SK-N-SH treated with all-trans-retinoic acid at 6 μM for 48 hours (cell line): ENCODE measurements around the gene OXGR1.

Experiments used
- ARNTL ChIP-seq: fragments of 450-650 bp; formaldehyde crosslinking; IDR thresholded peaks from 2 replicates; pipeline ENCODE4 v1.5.0; 2020; ENCODE audit warnings: low read depth, mild to moderate bottlenecking, moderate library complexity, borderline replicate concordance
- BACH2 ChIP-seq: fragments of 250-450 bp; sonication (Bioruptor Pico); IDR thresholded peaks from 2 replicates; pipeline ENCODE4 v1.9.0; 2021; ENCODE audit warnings: mild to moderate bottlenecking, borderline replicate concordance
- CREB5 ChIP-seq: fragments of 250-450 bp; sonication (Bioruptor Pico); IDR thresholded peaks from 2 replicates; pipeline ENCODE4 v1.5.1; 2020; ENCODE audit warnings: low read depth, mild to moderate bottlenecking, moderate library complexity
- CSDC2 ChIP-seq: fragments of 250-450 bp; sonication (Bioruptor Pico); IDR thresholded peaks from 2 replicates; pipeline ENCODE4 v1.5.0; 2020; ENCODE audit warnings: mild to moderate bottlenecking, moderate library complexity
- OSR1 ChIP-seq: fragments of 250-450 bp; sonication (Bioruptor Pico); IDR thresholded peaks from 2 replicates; pipeline ENCODE4 v1.8.0; 2022; ENCODE audit warnings: moderate library complexity, mild to moderate bottlenecking, inconsistent platforms
- RARB ChIP-seq: fragments of 250-450 bp; sonication (Bioruptor Pico); IDR thresholded peaks from 2 replicates; pipeline ENCODE4 v1.8.0; 2021; ENCODE audit warnings: mild to moderate bottlenecking, moderate library complexity
- TOX ChIP-seq: fragments of 250-450 bp; sonication (Bioruptor Pico); IDR thresholded peaks from 2 replicates; pipeline ENCODE4 v1.8.0; 2021; ENCODE audit warnings: mild to moderate bottlenecking, moderate library complexity, borderline replicate concordance
- ZC3H10 ChIP-seq: fragments of 250-450 bp; sonication (Bioruptor Pico); IDR thresholded peaks from 2 replicates; pipeline ENCODE4 v1.5.1; 2021; ENCODE audit warnings: mild to moderate bottlenecking, moderate library complexity
- ZFP3 ChIP-seq: fragments of 250-450 bp; sonication (Bioruptor Pico); IDR thresholded peaks from 2 replicates; pipeline ENCODE4 v1.5.0; 2020; ENCODE audit warnings: mild to moderate bottlenecking, moderate library complexity
- ZFP30 ChIP-seq: fragments of 450-650 bp; formaldehyde crosslinking; IDR thresholded peaks from 2 replicates; pipeline ENCODE4 v1.5.0; 2022; ENCODE audit warnings: mild to moderate bottlenecking, moderate library complexity
- ZNF70 ChIP-seq: fragments of 450-650 bp; formaldehyde crosslinking; IDR thresholded peaks from 2 replicates; pipeline ENCODE4 v1.5.0; 2020; ENCODE audit warnings: mild to moderate bottlenecking, moderate library complexity

DNA sequence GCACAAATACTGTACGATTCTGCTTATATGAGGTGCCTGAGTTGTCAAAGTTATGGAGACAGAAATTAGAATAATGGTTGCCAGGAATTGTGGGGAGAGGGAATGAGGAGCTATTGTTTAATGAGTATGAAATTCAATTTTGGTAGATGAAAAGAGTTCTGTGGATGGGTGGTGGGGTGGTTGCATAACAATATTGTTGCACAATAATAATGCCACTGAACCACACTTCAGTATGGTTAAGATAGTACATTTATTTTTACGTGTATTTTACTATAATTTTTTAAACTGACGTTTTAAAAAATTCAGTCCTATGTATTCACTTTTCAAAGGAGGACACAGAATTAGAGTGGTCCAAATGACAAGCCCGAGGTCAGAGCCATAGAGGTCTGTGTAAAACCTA lies 1.8 kb upstream of the OXGR1 start:
- TF ChIP-seq ARNTL (CRISPR knock-in tag), result no peak
- TF ChIP-seq CREB5, result no peak
- TF ChIP-seq BACH2 (CRISPR knock-in tag), result no peak
- TF ChIP-seq OSR1, result no peak
- no peak for TF ChIP-seq ZFP3
- no peak for TF ChIP-seq RARB
- no peak for TF ChIP-seq ZC3H10
- no peak for TF ChIP-seq ZFP30 (CRISPR knock-in tag)
- no peak for TF ChIP-seq TOX (CRISPR knock-in tag)
- TF ChIP-seq ZNF70, result no peak
- no peak for TF ChIP-seq CSDC2
